GM23338 (cell line): ENCODE measurements around the gene TP73. TPM values are rescaled to one million over a fixed set of nuclear protein-coding genes. Genes with fewer than 3 reads are reported as not detected.

ENCODE experiments used
- ATAC-seq: fragments of 200-7000 bp; cut with Tn5 transposase; 3 replicates; pipeline ENCODE4 v1.9.1; 2020
- DNase-seq: peaks from one replicate; pipeline ENCODE4 v3.0.0-alpha.2; 2015; ENCODE audit warnings: low spot score
- H2AFZ ChIP-seq: fragments of 200-600 bp; sonication (generic); 2 replicates; pipeline ENCODE4 v1.8.0; 2016; ENCODE audit warnings: antibody characterized with exemption, mild to moderate bottlenecking, moderate library complexity
- H3F3A ChIP-seq: fragments of 200-600 bp; sonication (generic); replicated peaks from 2 replicates; pipeline ENCODE4 v1.8.0; 2017; ENCODE audit warnings: antibody characterized with exemption, mixed run types, low read depth
- H3K27ac ChIP-seq: fragments of 200-600 bp; sonication (generic); 2 replicates; pipeline ENCODE4 v1.6.1; 2016; ENCODE audit warnings: low read depth
- H3K27me3 ChIP-seq: fragments of 200-600 bp; sonication (generic); 2 replicates; pipeline ENCODE4 v1.8.0; 2016; ENCODE audit warnings: mild to moderate bottlenecking, mixed run types, moderate library complexity; ENCODE audit not compliant: insufficient read depth
- H3K36me3 ChIP-seq: fragments of 200-600 bp; sonication (generic); 2 replicates; pipeline ENCODE4 v1.8.0; 2016; ENCODE audit warnings: mild to moderate bottlenecking; ENCODE audit not compliant: insufficient read depth
- H3K4me1 ChIP-seq: fragments of 200-600 bp; sonication (generic); 2 replicates; pipeline ENCODE4 v1.8.0; 2016; ENCODE audit warnings: mild to moderate bottlenecking, moderate library complexity; ENCODE audit not compliant: insufficient read depth
- H3K4me2 ChIP-seq: fragments of 200-600 bp; sonication (generic); 2 replicates; pipeline ENCODE4 v1.7.1; 2017; ENCODE audit warnings: mixed run types
- H3K4me3 ChIP-seq: fragments of 200-600 bp; sonication (generic); 2 replicates; pipeline ENCODE4 v1.6.1; 2016; ENCODE audit warnings: mixed run types
- H3K79me2 ChIP-seq: fragments of 200-600 bp; sonication (generic); replicated peaks from 2 replicates; pipeline ENCODE4 v1.8.0; 2017; ENCODE audit warnings: mild to moderate bottlenecking; ENCODE audit not compliant: insufficient read depth
- H3K9me2 ChIP-seq: fragments of 200-600 bp; sonication (generic); 2 replicates; pipeline ENCODE4 v1.8.0; 2017; ENCODE audit not compliant: insufficient read depth
- H4K20me1 ChIP-seq: fragments of 200-600 bp; sonication (generic); replicated peaks from 2 replicates; pipeline ENCODE4 v1.8.0; 2017; ENCODE audit warnings: mild to moderate bottlenecking; ENCODE audit not compliant: insufficient read depth
- H3K27ac Mint-ChIP-seq: 2 replicates; pipeline ENCODE4 v1.8.0; 2020; ENCODE audit warnings: inconsistent platforms, mild to moderate bottlenecking, moderate library complexity, mixed read lengths
- H3K27me3 Mint-ChIP-seq: 3 replicates; pipeline ENCODE4 v1.8.0; 2022; ENCODE audit warnings: low read depth, mild to moderate bottlenecking, moderate library complexity, mixed read lengths, inconsistent platforms; ENCODE audit not compliant: insufficient read depth, poor library complexity
- H3K36me3 Mint-ChIP-seq: 3 replicates; pipeline ENCODE4 v1.8.0; 2021; ENCODE audit warnings: low read depth, mild to moderate bottlenecking, inconsistent platforms, moderate library complexity, mixed read lengths
- H3K4me1 Mint-ChIP-seq: 3 replicates; pipeline ENCODE4 v1.8.0; 2020; ENCODE audit warnings: mild to moderate bottlenecking, inconsistent platforms, mixed read lengths
- H3K4me3 Mint-ChIP-seq: 3 replicates; pipeline ENCODE4 v1.8.0; 2021; ENCODE audit warnings: moderate library complexity, mild to moderate bottlenecking, inconsistent platforms, mixed read lengths
- H3K9me3 Mint-ChIP-seq: 3 replicates; pipeline ENCODE4 v1.8.0; 2020; ENCODE audit warnings: moderate library complexity, mild to moderate bottlenecking, inconsistent platforms, mixed read lengths
- CREB1 ChIP-seq: fragments of 250-450 bp; sonication (Bioruptor Pico); IDR thresholded peaks from 2 replicates; pipeline ENCODE4 v1.5.0; 2020; ENCODE audit warnings: low read depth, mild to moderate bottlenecking, moderate library complexity
- JUNB ChIP-seq: IDR thresholded peaks from one replicate; pipeline ENCODE4 v1.6.1; 2016; ENCODE audit warnings: antibody characterized with exemption; ENCODE audit not compliant: unreplicated experiment
- REST ChIP-seq: IDR thresholded peaks from one replicate; pipeline ENCODE4 v1.6.1; 2018; ENCODE audit warnings: antibody characterized with exemption; ENCODE audit not compliant: unreplicated experiment
- ZNF331 ChIP-seq: fragments of 250-450 bp; sonication (Bioruptor Pico); IDR thresholded peaks from 2 replicates; pipeline ENCODE4 v1.5.0; 2020; ENCODE audit warnings: low read depth, mild to moderate bottlenecking, moderate library complexity
- polyA plus RNA-seq: library from polyadenylated mRNA; unstranded; fragments of >200 nt; fragmentation: Nextera tagmentation; extraction: Ambion mirVana; gene quantifications from 2 replicates; pipeline ENCODE4 v1.2.1, GENCODE V29; 2016
- total RNA-seq: library from RNA; depleted of rRNA; stranded (reverse); fragments of >200 nt; shearing (Covaris generic); gene quantifications from 2 replicates; pipeline ENCODE4 v1.2.3, GENCODE V29; 2014
- TF ChIP-seq, protein P1 (sequence below): fragments of 250-450 bp; sonication (Bioruptor Pico); IDR thresholded peaks from 2 replicates; pipeline ENCODE4 v1.5.0; 2020; ENCODE audit warnings: mild to moderate bottlenecking, moderate library complexity

TP73 gene
- total and polyA plus RNA-seq, 2 experiments from 2014 or later = 1.4 to 3.4 TPM

GRCh38 chr1:3630914-3631313 is 21.4 kb upstream of the TP73 start:
- no peak for DNase-seq
- H3K27ac Mint-ChIP-seq = no peak overlapping the region
- Histone ChIP-seq H3K79me2 (peaks cover 3% of the 10 kb centered on the region; the same call in 1 of the 2 replicates), H3K36me3 (0 out of 2 replicates have a peak, but pooled peaks cover 4% of the 10 kb centered on the region), H3K27me3 (no peaks in the 10 kb centered on the region), H3K4me3 (no peak overlapping the region), H3K4me2 (no peak overlapping the region), H3K27ac (no peak overlapping the region), H3F3A (peaks cover 2% of the 10 kb centered on the region; the same call in 1 of the 2 replicates), H2AFZ (no peak overlapping the region), H3K9me2 (no peaks in the 10 kb centered on the region), H4K20me1 (peaks cover 3% of the 10 kb centered on the region; the same call in 1 of the 2 replicates), H3K4me1 (peaks cover 2% of the 10 kb centered on the region; the same call in 1 of the 2 replicates)
- peaks cover 4% of the 10 kb centered on the region for H3K4me1 Mint-ChIP-seq
- peaks cover 52% of the 10 kb centered on the region for H3K36me3 Mint-ChIP-seq
- no peak for ATAC-seq
- peaks cover 7% of the 10 kb centered on the region for H3K27me3 Mint-ChIP-seq
- TF ChIP-seq ZNF331 (CRISPR knock-in tag) (no peak), REST (no peak), JUNB (no peak), CREB1 (CRISPR knock-in tag) (no peak)
- TF ChIP-seq, protein P1, sequence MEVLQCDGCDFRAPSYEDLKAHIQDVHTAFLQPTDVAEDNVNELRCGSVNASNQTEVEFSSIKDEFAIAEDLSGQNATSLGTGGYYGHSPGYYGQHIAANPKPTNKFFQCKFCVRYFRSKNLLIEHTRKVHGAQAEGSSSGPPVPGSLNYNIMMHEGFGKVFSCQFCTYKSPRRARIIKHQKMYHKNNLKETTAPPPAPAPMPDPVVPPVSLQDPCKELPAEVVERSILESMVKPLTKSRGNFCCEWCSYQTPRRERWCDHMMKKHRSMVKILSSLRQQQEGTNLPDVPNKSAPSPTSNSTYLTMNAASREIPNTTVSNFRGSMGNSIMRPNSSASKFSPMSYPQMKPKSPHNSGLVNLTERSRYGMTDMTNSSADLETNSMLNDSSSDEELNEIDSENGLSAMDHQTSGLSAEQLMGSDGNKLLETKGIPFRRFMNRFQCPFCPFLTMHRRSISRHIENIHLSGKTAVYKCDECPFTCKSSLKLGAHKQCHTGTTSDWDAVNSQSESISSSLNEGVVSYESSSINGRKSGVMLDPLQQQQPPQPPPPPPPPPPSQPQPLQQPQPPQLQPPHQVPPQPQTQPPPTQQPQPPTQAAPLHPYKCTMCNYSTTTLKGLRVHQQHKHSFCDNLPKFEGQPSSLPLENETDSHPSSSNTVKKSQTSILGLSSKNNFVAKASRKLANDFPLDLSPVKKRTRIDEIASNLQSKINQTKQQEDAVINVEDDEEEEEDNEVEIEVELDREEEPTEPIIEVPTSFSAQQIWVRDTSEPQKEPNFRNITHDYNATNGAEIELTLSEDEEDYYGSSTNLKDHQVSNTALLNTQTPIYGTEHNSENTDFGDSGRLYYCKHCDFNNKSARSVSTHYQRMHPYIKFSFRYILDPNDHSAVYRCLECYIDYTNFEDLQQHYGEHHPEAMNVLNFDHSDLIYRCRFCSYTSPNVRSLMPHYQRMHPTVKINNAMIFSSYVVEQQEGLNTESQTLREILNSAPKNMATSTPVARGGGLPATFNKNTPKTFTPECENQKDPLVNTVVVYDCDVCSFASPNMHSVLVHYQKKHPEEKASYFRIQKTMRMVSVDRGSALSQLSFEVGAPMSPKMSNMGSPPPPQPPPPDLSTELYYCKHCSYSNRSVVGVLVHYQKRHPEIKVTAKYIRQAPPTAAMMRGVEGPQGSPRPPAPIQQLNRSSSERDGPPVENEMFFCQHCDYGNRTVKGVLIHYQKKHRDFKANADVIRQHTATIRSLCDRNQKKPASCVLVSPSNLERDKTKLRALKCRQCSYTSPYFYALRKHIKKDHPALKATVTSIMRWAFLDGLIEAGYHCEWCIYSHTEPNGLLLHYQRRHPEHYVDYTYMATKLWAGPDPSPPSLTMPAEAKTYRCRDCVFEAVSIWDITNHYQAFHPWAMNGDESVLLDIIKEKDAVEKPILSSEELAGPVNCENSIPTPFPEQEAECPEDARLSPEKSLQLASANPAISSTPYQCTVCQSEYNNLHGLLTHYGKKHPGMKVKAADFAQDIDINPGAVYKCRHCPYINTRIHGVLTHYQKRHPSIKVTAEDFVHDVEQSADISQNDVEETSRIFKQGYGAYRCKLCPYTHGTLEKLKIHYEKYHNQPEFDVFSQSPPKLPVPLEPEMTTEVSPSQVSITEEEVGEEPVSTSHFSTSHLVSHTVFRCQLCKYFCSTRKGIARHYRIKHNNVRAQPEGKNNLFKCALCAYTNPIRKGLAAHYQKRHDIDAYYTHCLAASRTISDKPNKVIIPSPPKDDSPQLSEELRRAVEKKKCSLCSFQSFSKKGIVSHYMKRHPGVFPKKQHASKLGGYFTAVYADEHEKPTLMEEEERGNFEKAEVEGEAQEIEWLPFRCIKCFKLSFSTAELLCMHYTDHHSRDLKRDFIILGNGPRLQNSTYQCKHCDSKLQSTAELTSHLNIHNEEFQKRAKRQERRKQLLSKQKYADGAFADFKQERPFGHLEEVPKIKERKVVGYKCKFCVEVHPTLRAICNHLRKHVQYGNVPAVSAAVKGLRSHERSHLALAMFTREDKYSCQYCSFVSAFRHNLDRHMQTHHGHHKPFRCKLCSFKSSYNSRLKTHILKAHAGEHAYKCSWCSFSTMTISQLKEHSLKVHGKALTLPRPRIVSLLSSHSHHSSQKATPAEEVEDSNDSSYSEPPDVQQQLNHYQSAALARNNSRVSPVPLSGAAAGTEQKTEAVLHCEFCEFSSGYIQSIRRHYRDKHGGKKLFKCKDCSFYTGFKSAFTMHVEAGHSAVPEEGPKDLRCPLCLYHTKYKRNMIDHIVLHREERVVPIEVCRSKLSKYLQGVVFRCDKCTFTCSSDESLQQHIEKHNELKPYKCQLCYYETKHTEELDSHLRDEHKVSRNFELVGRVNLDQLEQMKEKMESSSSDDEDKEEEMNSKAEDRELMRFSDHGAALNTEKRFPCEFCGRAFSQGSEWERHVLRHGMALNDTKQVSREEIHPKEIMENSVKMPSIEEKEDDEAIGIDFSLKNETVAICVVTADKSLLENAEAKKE (CRISPR knock-in tag) = no peak
- H3K9me3 Mint-ChIP-seq = no peaks in the 10 kb centered on the region
- H3K4me3 Mint-ChIP-seq = no peak overlapping the region; the same call in 2 of the 3 replicates
